Mammary epithelial cell (primary cell): ENCODE measurements around the gene ZFYVE1.

ENCODE experiments used
- EZH2 ChIP-seq: IDR thresholded peaks from 2 replicates; pipeline ENCODE4 v1.6.1; 2012; ENCODE audit warnings: low read length, inconsistent platforms, borderline replicate concordance
- TF ChIP-seq, protein P1 (sequence below), 2 donors: IDR thresholded peaks in 1 of 2; conservative IDR thresholded peaks in 1 of 2; 2 replicates each; pipeline ENCODE4 v1.5.1; 2011 to 2012; ENCODE audit warnings: inconsistent platforms in 2 of 2, low read length in 2 of 2, mild to moderate bottlenecking in 2 of 2, control low read depth in 1 of 2, low read depth in 1 of 2; ENCODE audit not compliant: insufficient read depth in 1 of 2; ENCODE audit errors: extremely low read depth in 1 of 2

DNA sequence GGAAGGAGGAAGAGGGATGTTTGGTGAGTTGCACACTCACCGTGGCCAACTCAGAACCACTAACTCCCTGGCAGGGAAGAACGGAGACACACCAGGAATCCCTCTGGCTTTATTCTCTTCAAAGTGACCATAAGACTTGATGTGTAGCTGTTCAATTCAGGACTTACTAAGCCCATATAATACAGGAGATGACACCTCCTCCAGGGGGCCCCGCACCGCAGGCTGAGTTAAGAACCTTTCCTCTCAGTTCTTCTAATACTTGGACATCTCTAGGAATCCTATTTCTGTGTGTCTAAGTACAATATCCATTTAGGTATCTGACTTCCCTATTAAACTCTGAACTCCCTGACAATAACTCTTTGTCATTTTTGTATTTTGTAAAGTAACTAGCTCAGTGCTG is 51.1 kb downstream of the ZFYVE1 start:
- TF ChIP-seq, protein P1, sequence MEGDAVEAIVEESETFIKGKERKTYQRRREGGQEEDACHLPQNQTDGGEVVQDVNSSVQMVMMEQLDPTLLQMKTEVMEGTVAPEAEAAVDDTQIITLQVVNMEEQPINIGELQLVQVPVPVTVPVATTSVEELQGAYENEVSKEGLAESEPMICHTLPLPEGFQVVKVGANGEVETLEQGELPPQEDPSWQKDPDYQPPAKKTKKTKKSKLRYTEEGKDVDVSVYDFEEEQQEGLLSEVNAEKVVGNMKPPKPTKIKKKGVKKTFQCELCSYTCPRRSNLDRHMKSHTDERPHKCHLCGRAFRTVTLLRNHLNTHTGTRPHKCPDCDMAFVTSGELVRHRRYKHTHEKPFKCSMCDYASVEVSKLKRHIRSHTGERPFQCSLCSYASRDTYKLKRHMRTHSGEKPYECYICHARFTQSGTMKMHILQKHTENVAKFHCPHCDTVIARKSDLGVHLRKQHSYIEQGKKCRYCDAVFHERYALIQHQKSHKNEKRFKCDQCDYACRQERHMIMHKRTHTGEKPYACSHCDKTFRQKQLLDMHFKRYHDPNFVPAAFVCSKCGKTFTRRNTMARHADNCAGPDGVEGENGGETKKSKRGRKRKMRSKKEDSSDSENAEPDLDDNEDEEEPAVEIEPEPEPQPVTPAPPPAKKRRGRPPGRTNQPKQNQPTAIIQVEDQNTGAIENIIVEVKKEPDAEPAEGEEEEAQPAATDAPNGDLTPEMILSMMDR (conservative IDR thresholded peaks at IDR 0.05 in 1 of 2, IDR thresholded peaks at IDR 0.05 in 1 of 2; ENCODE audit: extremely low read depth in 1 of 2, insufficient read depth in 1 of 2, low read depth in 1 of 2, low read length in 2 of 2) = peak in 1 of 2 donors; percentile 2
- no peak for TF ChIP-seq EZH2
